PC-3 (cell line): ENCODE measurements around the gene NABP1. TPM values are rescaled to one million over a fixed set of nuclear protein-coding genes. Genes with fewer than 3 reads are reported as not detected.

Experiments
- ATAC-seq: fragments of 200-7000 bp; cut with Tn5 transposase; 2 replicates; pipeline ENCODE4 v1.9.1; 2020; ENCODE audit warnings: mild to moderate bottlenecking, moderate library complexity
- BruUV-seq: library from RNA; stranded (reverse); fragments of 400-500 nt; replicated peaks from 2 replicates; lab custom pipeline; 2021; lab: Mats Ljungman, UMichigan
- CTCF ChIA-PET: fragments of 300-600 bp; sonication (Branson Sonifier 250); formaldehyde crosslinking; loops from one replicate; lab custom pipeline; 2022; ENCODE audit warnings: antibody characterized with exemption; lab: Charles Lee
- POLR2A ChIA-PET: fragments of 300-600 bp; sonication (Branson Sonifier 250); formaldehyde crosslinking; loops from one replicate; lab custom pipeline; 2022; ENCODE audit warnings: antibody characterized with exemption; ENCODE audit not compliant: unreplicated experiment; lab: Charles Lee
- DNase-seq: peaks from one replicate; pipeline ENCODE4 v3.0.0-alpha.2; 2015
- H2AFZ ChIP-seq: fragments of 300-600 bp; sonication (generic); 2 replicates; pipeline ENCODE4 v1.6.0; 2016; ENCODE audit warnings: antibody characterized with exemption, low read length
- H3F3A ChIP-seq: fragments of 300-600 bp; sonication (generic); one replicate; pipeline ENCODE4 v1.6.0; 2017; ENCODE audit warnings: antibody characterized with exemption, low read length, control low read depth, mild to moderate bottlenecking; ENCODE audit not compliant: unreplicated experiment
- H3K27ac ChIP-seq: fragments of 300-600 bp; sonication (generic); 2 replicates; pipeline ENCODE4 v1.5.1; 2016; ENCODE audit warnings: mild to moderate bottlenecking, low read length
- H3K27me3 ChIP-seq: fragments of 300-600 bp; sonication (generic); 2 replicates; pipeline ENCODE4 v1.6.1; 2016; ENCODE audit warnings: low read length, mixed read lengths
- H3K36me3 ChIP-seq: fragments of 300-600 bp; sonication (generic); 2 replicates; pipeline ENCODE4 v1.6.1; 2016; ENCODE audit warnings: low read depth, mixed run types, low read length, mixed read lengths
- H3K4me1 ChIP-seq: fragments of 300-600 bp; sonication (generic); 2 replicates; pipeline ENCODE4 v1.5.1; 2016; ENCODE audit warnings: low read length; ENCODE audit not compliant: insufficient read depth
- H3K4me2 ChIP-seq: fragments of 300-600 bp; sonication (generic); 2 replicates; pipeline ENCODE4 v1.6.0; 2016; ENCODE audit warnings: low read length
- H3K4me3 ChIP-seq: fragments of 300-600 bp; sonication (generic); 2 replicates; pipeline ENCODE4 v1.5.1; 2016; ENCODE audit warnings: mild to moderate bottlenecking, low read length, mixed read lengths
- H3K79me2 ChIP-seq: fragments of 300-600 bp; sonication (generic); 2 replicates; pipeline ENCODE4 v1.6.1; 2017; ENCODE audit warnings: low read length, mixed read lengths
- H3K9ac ChIP-seq: fragments of 300-600 bp; sonication (generic); 2 replicates; pipeline ENCODE4 v1.6.0; 2016; ENCODE audit warnings: mild to moderate bottlenecking, low read length
- H3K9me2 ChIP-seq: fragments of 300-600 bp; sonication (generic); replicated peaks from 2 replicates; pipeline ENCODE4 v1.6.1; 2016; ENCODE audit warnings: mixed run types, low read length, mixed read lengths
- H3K9me3 ChIP-seq: fragments of 300-600 bp; sonication (generic); 2 replicates; pipeline ENCODE4 v1.6.1; 2016; ENCODE audit warnings: low read length, mixed read lengths
- H4K20me1 ChIP-seq: fragments of 300-600 bp; sonication (generic); 2 replicates; pipeline ENCODE4 v1.6.1; 2016; ENCODE audit warnings: low read length, mixed read lengths
- EZH2 ChIP-seq: fragments of 300-600 bp; sonication (generic); IDR thresholded peaks from one replicate; pipeline ENCODE4 v1.6.1; 2017; ENCODE audit warnings: antibody characterized with exemption, mild to moderate bottlenecking, low read length; ENCODE audit not compliant: unreplicated experiment
- EZH2phosphoT487 ChIP-seq: fragments of 300-600 bp; sonication (generic); IDR thresholded peaks from 2 replicates; pipeline ENCODE4 v1.6.1; 2018; ENCODE audit warnings: mild to moderate bottlenecking, antibody characterized with exemption, low read length, borderline replicate concordance
- intact Hi-C: fragments of 100-400 bp; cut with micrococcal nuclease; formaldehyde crosslinking; loops from 2 replicates; pipeline ENCODE4 v1.9.0; 2023
- total RNA-seq: library from RNA; depleted of rRNA; stranded (reverse); fragments of >200 nt; gene quantifications from 2 replicates; pipeline ENCODE4 v1.2.3, GENCODE V29; 2014
- TF ChIP-seq, protein P1 (sequence below): fragments of 300-600 bp; sonication (generic); conservative IDR thresholded peaks from 2 replicates; pipeline ENCODE4 v1.5.1; 2017; ENCODE audit warnings: antibody characterized with exemption, low read depth, mild to moderate bottlenecking, low read length

NABP1 gene
- total RNA-seq, 1 experiment from 2014 or later: 56.8 TPM

DNA sequence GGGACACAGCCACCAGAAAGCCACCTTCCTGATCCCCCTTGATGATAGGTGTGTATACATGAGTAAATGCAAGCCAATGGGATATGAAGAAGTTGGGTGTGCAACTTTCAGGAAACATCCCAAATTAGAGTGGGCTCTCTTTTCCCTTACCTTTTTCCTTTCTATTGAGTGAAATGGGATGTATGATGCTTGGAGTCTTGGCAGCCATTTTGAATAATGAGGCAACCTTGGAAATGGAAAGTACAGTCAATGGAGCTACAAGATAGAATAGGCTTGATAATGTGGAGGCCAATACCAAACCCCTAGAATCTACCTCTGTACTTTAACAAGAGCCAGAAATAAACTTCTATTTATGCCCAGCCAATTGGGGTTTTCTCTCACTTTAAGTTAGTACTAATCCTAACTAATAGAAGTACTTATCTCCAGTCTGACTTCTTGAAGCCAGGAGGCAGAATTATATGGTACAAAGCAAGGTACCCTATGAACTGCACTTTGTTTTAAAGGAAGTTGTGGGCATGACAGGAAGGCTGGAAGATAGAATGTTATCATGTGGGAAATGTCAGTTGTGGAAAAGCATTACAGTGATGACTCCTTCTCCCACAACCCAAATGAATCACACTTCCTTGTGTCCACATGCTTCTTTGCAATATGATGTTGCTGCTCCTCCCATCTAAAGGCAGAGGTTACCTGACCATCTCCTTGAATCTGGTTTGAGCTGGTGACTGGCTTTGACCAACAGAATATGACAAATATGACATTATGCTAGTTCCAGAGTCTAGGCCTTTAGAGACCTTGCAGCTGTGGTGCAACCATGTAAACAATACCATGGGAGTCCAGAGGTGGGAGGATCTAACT is 12.9 kb upstream of the NABP1 start:
- no TSS peak for BruUV-seq
- Histone ChIP-seq H3K4me2 (peak overlapping the region; percentile 5; the same call in 1 of the 2 replicates), H3F3A (no peaks in the 10 kb centered on the region), H4K20me1 (no peaks in the 10 kb centered on the region), H3K9ac (no peak overlapping the region), H3K4me1 (peaks cover 26% of the 10 kb centered on the region), H3K27me3 (no peaks in the 10 kb centered on the region), H3K36me3 (no peaks in the 10 kb centered on the region), H3K27ac (peak overlapping the region; percentile 63), H3K4me3 (no peak overlapping the region), H3K79me2 (no peaks in the 10 kb centered on the region), H3K9me2 (no peaks in the 10 kb centered on the region), H2AFZ (no peak overlapping the region), H3K9me3 (no peaks in the 10 kb centered on the region)
- POLR2A ChIA-PET: interaction anchor here (0.7 kb wide), 1 partner anchor 13 kb away, joined by 4 read pairs; no protein-coding TSS in a partner anchor
- intact Hi-C loops: no loop called here
- TF ChIP-seq EZH2: no peak
- TF ChIP-seq, protein P1, sequence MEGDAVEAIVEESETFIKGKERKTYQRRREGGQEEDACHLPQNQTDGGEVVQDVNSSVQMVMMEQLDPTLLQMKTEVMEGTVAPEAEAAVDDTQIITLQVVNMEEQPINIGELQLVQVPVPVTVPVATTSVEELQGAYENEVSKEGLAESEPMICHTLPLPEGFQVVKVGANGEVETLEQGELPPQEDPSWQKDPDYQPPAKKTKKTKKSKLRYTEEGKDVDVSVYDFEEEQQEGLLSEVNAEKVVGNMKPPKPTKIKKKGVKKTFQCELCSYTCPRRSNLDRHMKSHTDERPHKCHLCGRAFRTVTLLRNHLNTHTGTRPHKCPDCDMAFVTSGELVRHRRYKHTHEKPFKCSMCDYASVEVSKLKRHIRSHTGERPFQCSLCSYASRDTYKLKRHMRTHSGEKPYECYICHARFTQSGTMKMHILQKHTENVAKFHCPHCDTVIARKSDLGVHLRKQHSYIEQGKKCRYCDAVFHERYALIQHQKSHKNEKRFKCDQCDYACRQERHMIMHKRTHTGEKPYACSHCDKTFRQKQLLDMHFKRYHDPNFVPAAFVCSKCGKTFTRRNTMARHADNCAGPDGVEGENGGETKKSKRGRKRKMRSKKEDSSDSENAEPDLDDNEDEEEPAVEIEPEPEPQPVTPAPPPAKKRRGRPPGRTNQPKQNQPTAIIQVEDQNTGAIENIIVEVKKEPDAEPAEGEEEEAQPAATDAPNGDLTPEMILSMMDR: no peak
- CTCF ChIA-PET: no interaction called here
- peak; percentile 85 for ATAC-seq
- peak; percentile 72 for DNase-seq

DNA sequence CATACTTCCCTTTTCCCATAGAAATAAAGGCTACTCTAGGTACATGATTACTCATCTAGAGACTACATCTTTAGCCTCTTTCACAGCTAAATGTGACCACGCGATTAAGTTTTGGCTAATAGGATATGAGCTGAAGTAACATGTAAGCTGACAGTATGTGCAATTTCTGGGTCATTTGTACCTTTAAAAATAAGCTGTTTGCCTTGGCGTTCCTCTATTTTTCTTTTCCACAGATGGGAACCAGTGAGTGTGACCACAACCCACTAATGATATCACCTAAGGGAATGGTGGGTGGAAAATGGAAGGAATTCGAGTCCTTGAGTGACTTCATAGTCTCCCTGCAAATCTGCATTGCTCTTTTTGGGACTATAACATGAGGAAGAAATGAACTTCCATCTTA is 11.7 kb upstream of the NABP1 start:
- no peak overlapping the region for H3K4me2 ChIP-seq
- no peaks in the 10 kb centered on the region for H3K9me2 ChIP-seq
- H3K27ac ChIP-seq: peak overlapping the region; percentile 63; the same call in 1 of the 2 replicates
- no peak overlapping the region for H3K4me3 ChIP-seq
- CTCF ChIA-PET: no interaction called here
- no peaks in the 10 kb centered on the region for H3K9me3 ChIP-seq
- no peaks in the 10 kb centered on the region for H3K36me3 ChIP-seq
- H3K9ac ChIP-seq: no peak overlapping the region
- H2AFZ ChIP-seq: peak overlapping the region; percentile 5; the same call in 1 of the 2 replicates
- DNase-seq: no peak
- H3K4me1 ChIP-seq: peaks cover 26% of the 10 kb centered on the region
- H3F3A ChIP-seq: no peaks in the 10 kb centered on the region
- POLR2A ChIA-PET: interaction anchor here (1.2 kb wide), 1 partner anchor 12 kb away, joined by 15 read pairs; the partner anchor contains the start of gene NABP1
- TF ChIP-seq EZH2phosphoT487: no peak
- TF ChIP-seq, protein P1: no peak
- TF ChIP-seq EZH2: no peak
- H4K20me1 ChIP-seq: no peaks in the 10 kb centered on the region
- ATAC-seq: no peak
- no peaks in the 10 kb centered on the region for H3K27me3 ChIP-seq
- H3K79me2 ChIP-seq: no peaks in the 10 kb centered on the region
- intact Hi-C loops: no loop called here
- no TSS peak for BruUV-seq

DNA sequence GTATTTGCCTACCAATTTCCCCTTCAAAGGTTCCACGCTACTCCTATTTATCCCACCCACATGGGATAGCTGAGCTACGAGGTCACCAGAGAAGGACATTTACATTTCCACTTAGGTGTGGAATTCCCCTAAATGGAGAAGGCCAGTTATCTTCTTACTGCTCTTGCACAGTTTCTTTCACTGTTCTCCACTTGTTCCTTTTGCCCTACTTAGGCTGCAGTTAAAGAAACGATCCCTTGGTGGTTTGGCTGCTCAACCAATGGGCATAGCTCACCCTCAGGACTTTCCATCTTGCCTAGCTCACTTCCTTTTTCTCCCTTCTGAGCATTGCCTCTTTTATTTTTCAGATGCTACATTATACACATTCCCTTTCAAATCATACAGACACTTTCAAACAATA is 11.2 kb upstream of the NABP1 start:
- Histone ChIP-seq H3K4me2 (no peak overlapping the region), H3K79me2 (no peaks in the 10 kb centered on the region), H2AFZ (peak overlapping the region; percentile 5; the same call in 1 of the 2 replicates), H3K27ac (no peak overlapping the region), H3F3A (no peaks in the 10 kb centered on the region), H4K20me1 (no peaks in the 10 kb centered on the region), H3K9ac (no peak overlapping the region), H3K9me3 (no peaks in the 10 kb centered on the region), H3K4me3 (no peak overlapping the region), H3K36me3 (no peaks in the 10 kb centered on the region), H3K9me2 (no peaks in the 10 kb centered on the region), H3K4me1 (peaks cover 26% of the 10 kb centered on the region), H3K27me3 (no peaks in the 10 kb centered on the region)
- TF ChIP-seq EZH2phosphoT487: no peak
- no peak for TF ChIP-seq EZH2
- TF ChIP-seq, protein P1: no peak
- DNase-seq (peak; percentile 26), ATAC-seq (peak; percentile 35; the same call in 1 of the 2 replicates)
- CTCF ChIA-PET: no interaction called here
- no TSS peak for BruUV-seq
- POLR2A ChIA-PET: interaction anchor here (1.2 kb wide), 1 partner anchor 11 kb away, joined by 15 read pairs; the partner anchor contains the start of gene NABP1
- intact Hi-C loops: no loop called here
